Measurements from ENCODE around the gene LRRC53.

DNA sequence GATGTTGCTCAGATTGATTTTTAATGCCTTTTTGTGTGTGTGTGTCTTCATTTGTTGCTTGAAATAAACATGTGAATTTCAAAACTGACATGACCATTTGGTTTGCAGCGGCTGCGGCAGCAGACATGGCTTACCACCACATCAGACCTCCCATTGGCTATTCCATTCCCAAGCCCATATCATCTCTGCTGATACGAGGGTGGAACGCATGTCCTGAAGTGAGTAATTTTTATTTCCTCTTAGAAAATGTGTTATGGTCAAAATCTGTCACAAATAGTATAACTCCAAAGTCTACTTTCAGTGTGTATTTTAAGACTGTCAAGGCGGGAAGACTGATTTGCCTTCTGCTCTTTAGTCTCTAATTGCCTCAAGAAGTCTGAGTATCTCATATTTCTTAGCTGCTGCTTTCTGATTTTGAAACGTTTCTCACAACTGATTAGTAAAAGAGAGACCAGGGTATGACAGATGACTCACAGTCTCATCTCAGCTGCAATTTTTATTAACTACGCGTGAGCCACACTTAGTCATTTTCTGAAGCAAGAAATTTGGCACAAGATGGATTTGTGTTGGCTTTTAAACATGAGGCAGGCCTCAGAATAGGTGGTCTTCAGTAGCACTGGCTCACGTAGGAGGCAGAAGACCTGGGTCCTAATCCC is 49.0 kb downstream of the LRRC53 start:
- TF ChIP-seq SP1 (IDR thresholded peaks at IDR 0.05), result no peak
- no peak for TF ChIP-seq ELF4 (IDR thresholded peaks at IDR 0.05)
- TF ChIP-seq FOXM1 (IDR thresholded peaks at IDR 0.05; ENCODE audit: borderline replicate concordance), result no peak
- TF ChIP-seq BHLHE40 (IDR thresholded peaks at IDR 0.05; ENCODE audit: borderline replicate concordance), result no peak
- TF ChIP-seq ZNF384 (IDR thresholded peaks at IDR 0.05), result no peak
- TF ChIP-seq TARDBP (IDR thresholded peaks at IDR 0.05), result no peak
- TF ChIP-seq LEF1 (IDR thresholded peaks at IDR 0.05; ENCODE audit: borderline replicate concordance), result no peak
- TF ChIP-seq NFRKB (IDR thresholded peaks at IDR 0.05), result no peak
- TF ChIP-seq ARNT (IDR thresholded peaks at IDR 0.05), result no peak
